ENCODE measurements around the gene SHANK1.

Gene SHANK1

GRCh38 chr19:50658441-50659317, 60.9 kb downstream of the SHANK1 start:
- DNase-seq = peak; percentile 56 to 84

GRCh38 chr19:50657712-50658440, 61.7 kb downstream of the SHANK1 start:
- peak; percentile 76 to 94 for DNase-seq

- DNase-seq = no peak
Observed at GRCh38 chr19:50657222-50657669, 62.4 kb downstream of the SHANK1 start.

GRCh38 chr19:50654882-50655281, 64.7 kb downstream of the SHANK1 start:
- DNase-seq = no peak

GRCh38 chr19:50652722-50653121, 66.9 kb downstream of the SHANK1 start:
- DNase-seq = no peak

- no peak for DNase-seq
Observed at GRCh38 chr19:50651174-50651573, 68.4 kb downstream of the SHANK1 start.

GRCh38 chr19:50649433-50650391, 69.9 kb downstream of the SHANK1 start, which contains the start of gene C19orf81:
TSS of gene C19orf81 (plus strand) at chr19:50649445. CDS start at chr19:50649445, 0 bp downstream.
- no peak for DNase-seq

GRCh38 chr19:50648659-50649058, 70.9 kb downstream of the SHANK1 start:
- no peak for DNase-seq

- DNase-seq = no peak
Observed at GRCh38 chr19:50647879-50648615, 71.6 kb downstream of the SHANK1 start.

GRCh38 chr19:50646074-50646807, 73.4 kb downstream of the SHANK1 start:
- no peak for DNase-seq

GRCh38 chr19:50645107-50645506, 74.5 kb downstream of the SHANK1 start:
- DNase-seq = no peak

- no peak for DNase-seq
Observed at GRCh38 chr19:50644315-50644915, 75.2 kb downstream of the SHANK1 start.

- no peak for DNase-seq
Observed at GRCh38 chr19:50640368-50640767, 79.2 kb downstream of the SHANK1 start.

GRCh38 chr19:50639121-50640112, 80.2 kb downstream of the SHANK1 start, which contains the start of gene SYT3:
TSS of gene SYT3 (minus strand) at chr19:50639881. CDS start at chr19:50637411, 2,470 bp downstream.
- DNase-seq = peak; percentile 25 to 52

- no peak for DNase-seq
Observed at GRCh38 chr19:50638600-50638999, 81.0 kb downstream of the SHANK1 start.

GRCh38 chr19:50636317-50637085, 83.1 kb downstream of the SHANK1 start:
- DNase-seq = no peak

GRCh38 chr19:50633973-50634372, 85.6 kb downstream of the SHANK1 start:
- DNase-seq = no peak

GRCh38 chr19:50633359-50633758, 86.2 kb downstream of the SHANK1 start:
- no peak for DNase-seq
